MCF 10A (cell line): Measurements from ENCODE around the gene TWSG1. TPM values are rescaled to one million over a fixed set of nuclear protein-coding genes. Genes with fewer than 3 reads are reported as not detected.

Experiments used
- Bru-seq: library from RNA; stranded (reverse); fragments of 400-500 nt; gene quantifications from one replicate; lab custom pipeline; 2021; lab: Mats Ljungman, UMichigan
- BruChase-seq, 2 experiments: library from RNA; stranded (reverse); fragments of 400-500 nt; gene quantifications; one replicate each; lab custom pipeline; 2021; lab: Mats Ljungman, UMichigan
- BruUV-seq: library from RNA; stranded (reverse); fragments of 400-500 nt; replicated peaks from 2 replicates; lab custom pipeline; 2021; lab: Mats Ljungman, UMichigan
- CTCF ChIA-PET: fragments of 300-600 bp; sonication (Branson Sonifier 250); formaldehyde crosslinking; extraction: SDS; loops from one replicate; lab custom pipeline; 2021; ENCODE audit warnings: antibody characterized with exemption, inconsistent platforms; lab: Yijun Ruan, JAX
- POLR2A ChIA-PET: fragments of 300-600, 350-650 bp; sonication (Branson Sonifier 250); formaldehyde crosslinking; extraction: SDS; loops from one replicate; lab custom pipeline; 2020; ENCODE audit warnings: antibody characterized with exemption, inconsistent platforms; lab: Yijun Ruan, JAX
- DNase-seq: peaks from one replicate; pipeline ENCODE4 v3.0.0-alpha.2; 2018; ENCODE audit not compliant: unreplicated experiment
- H3K27ac Mint-ChIP-seq: one replicate; pipeline ENCODE4 v1.8.0; 2022; ENCODE audit warnings: mild to moderate bottlenecking, low read depth, mixed read lengths; ENCODE audit not compliant: unreplicated experiment
- H3K27me3 Mint-ChIP-seq: one replicate; pipeline ENCODE4 v1.8.0; 2022; ENCODE audit warnings: mixed read lengths; ENCODE audit not compliant: insufficient read depth, unreplicated experiment
- H3K36me3 Mint-ChIP-seq: one replicate; pipeline ENCODE4 v1.8.0; 2022; ENCODE audit warnings: mild to moderate bottlenecking, moderate library complexity, mixed read lengths; ENCODE audit not compliant: insufficient read depth, unreplicated experiment
- H3K4me1 Mint-ChIP-seq: one replicate; pipeline ENCODE4 v1.8.0; 2022; ENCODE audit warnings: mixed read lengths; ENCODE audit not compliant: insufficient read depth, unreplicated experiment
- H3K4me3 Mint-ChIP-seq: one replicate; pipeline ENCODE4 v1.8.0; 2022; ENCODE audit warnings: mild to moderate bottlenecking, moderate library complexity, mixed read lengths; ENCODE audit not compliant: unreplicated experiment
- H3K9me3 Mint-ChIP-seq: one replicate; pipeline ENCODE4 v1.8.0; 2022; ENCODE audit warnings: mixed read lengths; ENCODE audit not compliant: unreplicated experiment
- CTCF ChIP-seq: fragments of 200-600 bp; IDR thresholded peaks from one replicate; pipeline ENCODE4 v1.8.0; 2022; ENCODE audit warnings: antibody characterized with exemption, mild to moderate bottlenecking; ENCODE audit not compliant: unreplicated experiment
- intact Hi-C: fragments of 100-400 bp; cut with micrococcal nuclease; formaldehyde crosslinking; loops from 2 replicates; pipeline ENCODE4 v1.14.1; 2022
- long read RNA-seq: library from polyadenylated mRNA; stranded (forward); transcript quantifications from one replicate; pipeline ENCODE4 v2.0.0, GENCODE V29; 2022
- total RNA-seq: library from RNA; stranded (reverse); gene quantifications from 2 replicates; pipeline ENCODE4 v1.2.3, GENCODE V29; 2022

Gene TWSG1
- total RNA-seq (26.0 and 31.7 TPM in 2 replicates), Bru-seq, nascent RNA (percentile 67 among the genes with signal in this experiment), BruChase-seq, experiment 1, labeled RNA remaining after a 6-hour chase (percentile 79 among the genes with signal in this experiment), BruChase-seq, experiment 2, labeled RNA remaining after a 2-hour chase (percentile 63 among the genes with signal in this experiment)
- long read RNA-seq, transcript TWSG1-201 (5 exons, 3,756 nt) = major isoform, 70 of 90 reads
- long read RNA-seq, partial matches to known transcripts = 1 of 90 reads
- long read RNA-seq, other reads (novel, unspliced or antisense) = 17 of 90 reads

- Mint-ChIP-seq H3K9me3 (no peaks in the 10 kb centered on the region), H3K4me1 (peaks cover 8% of the 10 kb centered on the region), H3K27ac (peak within 1 kb of the TSS; percentile 63), H3K36me3 (peaks cover 20% of the 10 kb centered on the region), H3K27me3 (no peaks in the 10 kb centered on the region), H3K4me3 (peak within 1 kb of the TSS; percentile 81)
- no TSS peak for BruUV-seq
- POLR2A ChIA-PET = interaction anchor here (0.6 to 1.9 kb wide), 13 partner anchors 13 to 261 kb away, joined by 3 to 10 read pairs (median 3); partner anchors contain the start of gene RALBP1
- intact Hi-C loops = loop anchor here (2.0 kb wide), 1 partner anchor 140 kb away; the partner anchor contains the start of gene RALBP1
- peak; percentile 40 for TF ChIP-seq CTCF
- DNase-seq = peak; percentile 93
- CTCF ChIA-PET = interaction anchor here (0.7 to 1.0 kb wide), 2 partner anchors 109 to 261 kb away, joined by 3 read pairs; no protein-coding TSS in a partner anchor
Observed at GRCh38 chr18:9334329-9334972, at the start of gene TWSG1. TWSG1 (plus strand) TSS chr18:9334773; CDS start chr18:9337230, 2,457 bp downstream.

GRCh38 chr18:9285604-9286003 lies 49.0 kb upstream of the TWSG1 start:
- H3K4me3 Mint-ChIP-seq = no peak overlapping the region
- TF ChIP-seq CTCF = no peak
- DNase-seq = no peak
- intact Hi-C loops = no loop called here
- no peaks in the 10 kb centered on the region for H3K27me3 Mint-ChIP-seq
- H3K9me3 Mint-ChIP-seq = no peaks in the 10 kb centered on the region
- ChIA-PET POLR2A (no interaction called here), CTCF (no interaction called here)
- BruUV-seq = no TSS peak
- H3K27ac Mint-ChIP-seq = no peak overlapping the region
- peaks cover 18% of the 10 kb centered on the region for H3K36me3 Mint-ChIP-seq
- H3K4me1 Mint-ChIP-seq = no peaks in the 10 kb centered on the region

GRCh38 chr18:9287036-9287435 lies 47.5 kb upstream of the TWSG1 start:
- peaks cover 6% of the 10 kb centered on the region for H3K36me3 Mint-ChIP-seq
- H3K27ac Mint-ChIP-seq = no peak overlapping the region
- DNase-seq = peak; percentile 43
- BruUV-seq = no TSS peak
- POLR2A ChIA-PET = interaction anchor here (1.0 kb wide), 1 partner anchor 10 kb away, joined by 3 read pairs; no protein-coding TSS in a partner anchor
- TF ChIP-seq CTCF = no peak
- no peaks in the 10 kb centered on the region for H3K4me1 Mint-ChIP-seq
- intact Hi-C loops = no loop called here
- no peak overlapping the region for H3K4me3 Mint-ChIP-seq
- CTCF ChIA-PET = no interaction called here
- no peaks in the 10 kb centered on the region for H3K27me3 Mint-ChIP-seq
- no peaks in the 10 kb centered on the region for H3K9me3 Mint-ChIP-seq

GRCh38 chr18:9289698-9290097 lies 44.9 kb upstream of the TWSG1 start:
- ChIA-PET CTCF (interaction anchor here (0.6 kb wide), 2 partner anchors 244 to 440 kb away, joined by 3 read pairs; no protein-coding TSS in a partner anchor), POLR2A (interaction anchor here (0.6 to 1.3 kb wide), 3 partner anchors 45 to 1472 kb away, joined by 3 to 5 read pairs (median 4); partner anchors contain the start of gene TWSG1)
- DNase-seq = no peak
- BruUV-seq = no TSS peak
- Mint-ChIP-seq H3K4me3 (no peak overlapping the region), H3K27ac (peak overlapping the region; percentile 77), H3K27me3 (no peaks in the 10 kb centered on the region), H3K9me3 (no peaks in the 10 kb centered on the region), H3K4me1 (no peaks in the 10 kb centered on the region), H3K36me3 (no peaks in the 10 kb centered on the region)
- TF ChIP-seq CTCF = no peak
- intact Hi-C loops = no loop called here
